ENCODE results near the gene FGGY. TPM values are rescaled to one million over a fixed set of nuclear protein-coding genes. Genes with fewer than 3 reads are reported as not detected.
A peak's percentile ranks its signal among the peaks of the same experiment; 100 is the strongest.

The FGGY gene
- total and polyA plus RNA-seq, 5 donors: 10.0 to 20.5 (median 19.9) TPM

DNA sequence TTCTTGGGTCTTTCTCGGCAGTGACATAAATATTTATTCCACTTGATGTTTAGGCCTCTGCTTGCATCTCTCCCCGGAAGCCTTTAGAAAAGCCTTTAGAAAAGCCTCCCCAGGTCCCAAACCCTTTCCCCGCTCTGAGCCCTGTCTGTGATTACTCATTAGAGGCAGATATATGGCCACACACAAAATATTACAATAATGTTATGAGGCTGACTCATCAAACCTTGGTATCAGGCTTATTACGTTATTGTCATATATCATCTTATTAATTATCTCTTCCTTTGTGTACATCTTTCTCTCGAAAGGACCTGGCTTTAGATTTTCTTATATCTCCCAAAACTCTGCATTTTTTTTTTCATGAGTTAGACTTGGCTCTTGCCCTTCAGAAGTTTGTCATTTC lies 69.5 kb downstream of the FGGY start:
- no peak overlapping the region for H3K27ac ChIP-seq (ENCODE audit: low read length)
- H3K27me3 ChIP-seq (ENCODE audit: control insufficient read depth, insufficient read depth): no peaks in the 10 kb centered on the region
- peaks cover 4% of the 10 kb centered on the region for H3K4me1 ChIP-seq (ENCODE audit: control insufficient read depth, insufficient read depth, low read length)
- ATAC-seq (no peak), DNase-seq (no peak)
- WGBS: 91% methylated on average over 5 of the region's 5 CpGs
- H3K4me3 ChIP-seq (ENCODE audit: low read length): no peak overlapping the region
- intact Hi-C loops (cut with DNase I): no loop called here
- no peaks in the 10 kb centered on the region for H3K9me3 ChIP-seq (ENCODE audit: control insufficient read depth, low read length)

- peak; percentile 98 for ATAC-seq
- Histone ChIP-seq H3K9me3 (ENCODE audit: control insufficient read depth, low read length) (no peaks in the 10 kb centered on the region), H3K27me3 (ENCODE audit: control insufficient read depth, insufficient read depth) (no peaks in the 10 kb centered on the region), H3K4me1 (ENCODE audit: control insufficient read depth, insufficient read depth, low read length) (peaks cover 4% of the 10 kb centered on the region), H3K4me3 (ENCODE audit: low read length) (no peak overlapping the region), H3K27ac (ENCODE audit: low read length) (peak overlapping the region; percentile 98)
- WGBS: 46% methylated on average over 6 of the region's 6 CpGs
- DNase-seq: peak; percentile 76 to 92 (median 86)
- intact Hi-C loops (cut with DNase I): no loop called here
These were observed 70.6 kb downstream of the FGGY start for GRCh38 chr1:59367301-59368007.

- 67% methylated on average over 5 of the region's 5 CpGs for WGBS
- ATAC-seq: peak in 1 of 2 donors; percentile 42
- H3K27me3 ChIP-seq (ENCODE audit: control insufficient read depth, insufficient read depth): no peaks in the 10 kb centered on the region
- no peak for DNase-seq
- intact Hi-C loops (cut with DNase I): no loop called here
- H3K9me3 ChIP-seq (ENCODE audit: control insufficient read depth, low read length): no peaks in the 10 kb centered on the region
- no peak overlapping the region for H3K4me3 ChIP-seq (ENCODE audit: low read length)
- peaks cover 4% of the 10 kb centered on the region for H3K4me1 ChIP-seq (ENCODE audit: control insufficient read depth, insufficient read depth, low read length)
- H3K27ac ChIP-seq (ENCODE audit: low read length): peak overlapping the region; percentile 75
These were observed 71.2 kb downstream of the FGGY start for GRCh38 chr1:59368008-59368670.

- H3K27ac ChIP-seq (ENCODE audit: low read length): no peak overlapping the region
- WGBS: 71% methylated on average over 6 of the region's 6 CpGs
- intact Hi-C loops (cut with DNase I): no loop called here
- H3K9me3 ChIP-seq (ENCODE audit: control insufficient read depth, low read length): no peaks in the 10 kb centered on the region
- H3K27me3 ChIP-seq (ENCODE audit: control insufficient read depth, insufficient read depth): no peaks in the 10 kb centered on the region
- peak in 1 of 2 donors; percentile 31 for ATAC-seq
- peaks cover 3% of the 10 kb centered on the region for H3K4me1 ChIP-seq (ENCODE audit: control insufficient read depth, insufficient read depth, low read length)
- DNase-seq: no peak
- H3K4me3 ChIP-seq (ENCODE audit: low read length): no peak overlapping the region
These were observed 78.7 kb downstream of the FGGY start for GRCh38 chr1:59375321-59376220.

DNA sequence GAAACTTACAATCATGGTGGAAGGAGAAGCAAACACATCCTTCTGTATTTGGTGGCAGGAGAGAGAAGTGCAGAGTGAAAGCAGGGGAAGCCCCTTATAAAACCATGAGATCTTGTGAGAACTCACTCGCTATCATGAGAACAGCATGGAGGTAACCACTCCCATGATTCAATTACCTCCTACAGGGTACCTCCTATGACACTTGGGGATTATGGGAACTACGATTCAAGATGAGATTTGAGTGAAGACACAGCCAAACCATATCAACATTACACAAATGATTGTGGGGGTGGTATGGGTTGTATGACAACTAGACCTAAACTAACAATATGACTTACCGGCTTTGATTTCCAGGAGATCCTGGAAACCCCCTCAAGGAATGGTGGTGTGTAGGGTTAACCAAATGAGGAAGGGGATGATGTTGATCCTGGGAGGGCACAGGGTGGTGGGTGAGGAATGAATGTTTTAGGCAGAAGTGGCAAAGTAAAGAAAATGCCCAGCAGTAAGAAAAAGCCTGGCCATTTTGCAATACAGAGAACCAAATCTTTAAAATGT lies 80.5 kb downstream of the FGGY start:
- Histone ChIP-seq H3K27me3 (ENCODE audit: control insufficient read depth, insufficient read depth) (no peaks in the 10 kb centered on the region), H3K4me1 (ENCODE audit: control insufficient read depth, insufficient read depth, low read length) (peaks cover 3% of the 10 kb centered on the region), H3K4me3 (ENCODE audit: low read length) (no peak overlapping the region), H3K9me3 (ENCODE audit: control insufficient read depth, low read length) (no peaks in the 10 kb centered on the region), H3K27ac (ENCODE audit: low read length) (no peak overlapping the region)
- intact Hi-C loops (cut with DNase I): no loop called here
- no peak for DNase-seq
- ATAC-seq: no peak
- WGBS: 97% methylated on average over 3 of the region's 3 CpGs

GRCh38 chr1:59378621-59379370 lies 81.9 kb downstream of the FGGY start:
- DNase-seq (no peak), ATAC-seq (no peak)
- Histone ChIP-seq H3K27me3 (ENCODE audit: control insufficient read depth, insufficient read depth) (no peaks in the 10 kb centered on the region), H3K9me3 (ENCODE audit: control insufficient read depth, low read length) (no peaks in the 10 kb centered on the region), H3K4me3 (ENCODE audit: low read length) (no peak overlapping the region), H3K4me1 (ENCODE audit: control insufficient read depth, insufficient read depth, low read length) (peaks cover 3% of the 10 kb centered on the region), H3K27ac (ENCODE audit: low read length) (no peak overlapping the region)
- 87% methylated on average over 7 of the region's 7 CpGs for WGBS
- intact Hi-C loops (cut with DNase I): no loop called here

- intact Hi-C loops (cut with DNase I): no loop called here
- peaks cover 3% of the 10 kb centered on the region for H3K4me1 ChIP-seq (ENCODE audit: control insufficient read depth, insufficient read depth, low read length)
- ATAC-seq (no peak), DNase-seq (no peak)
- no peaks in the 10 kb centered on the region for H3K27me3 ChIP-seq (ENCODE audit: control insufficient read depth, insufficient read depth)
- H3K9me3 ChIP-seq (ENCODE audit: control insufficient read depth, low read length): no peaks in the 10 kb centered on the region
- no peak overlapping the region for H3K4me3 ChIP-seq (ENCODE audit: low read length)
- H3K27ac ChIP-seq (ENCODE audit: low read length): no peak overlapping the region
These were observed 82.5 kb downstream of the FGGY start for GRCh38 chr1:59379371-59379728.

GRCh38 chr1:59383963-59384362 lies 87.1 kb downstream of the FGGY start:
- intact Hi-C loops (cut with DNase I): no loop called here
- Histone ChIP-seq H3K4me3 (ENCODE audit: low read length) (no peak overlapping the region), H3K27me3 (ENCODE audit: control insufficient read depth, insufficient read depth) (no peaks in the 10 kb centered on the region), H3K4me1 (ENCODE audit: control insufficient read depth, insufficient read depth, low read length) (no peaks in the 10 kb centered on the region), H3K9me3 (ENCODE audit: control insufficient read depth, low read length) (no peaks in the 10 kb centered on the region), H3K27ac (ENCODE audit: low read length) (no peak overlapping the region)
- WGBS: 81% methylated on average over 3 of the region's 3 CpGs
- DNase-seq (no peak), ATAC-seq (no peak)

- Histone ChIP-seq H3K9me3 (ENCODE audit: control insufficient read depth, low read length) (no peaks in the 10 kb centered on the region), H3K4me1 (ENCODE audit: control insufficient read depth, insufficient read depth, low read length) (no peaks in the 10 kb centered on the region), H3K27ac (ENCODE audit: low read length) (no peak overlapping the region), H3K27me3 (ENCODE audit: control insufficient read depth, insufficient read depth) (no peaks in the 10 kb centered on the region), H3K4me3 (ENCODE audit: low read length) (no peak overlapping the region)
- DNase-seq: no peak
- intact Hi-C loops (cut with DNase I): no loop called here
- no peak for ATAC-seq
- WGBS: 63% methylated on average over 1 of the region's 1 CpG
These were observed 87.5 kb downstream of the FGGY start for GRCh38 chr1:59384443-59384842.

GRCh38 chr1:59388191-59388590 lies 91.3 kb downstream of the FGGY start:
- ATAC-seq: no peak
- no peak for DNase-seq
- Histone ChIP-seq H3K27ac (ENCODE audit: low read length) (no peak overlapping the region), H3K27me3 (ENCODE audit: control insufficient read depth, insufficient read depth) (no peaks in the 10 kb centered on the region), H3K9me3 (ENCODE audit: control insufficient read depth, low read length) (no peaks in the 10 kb centered on the region), H3K4me3 (ENCODE audit: low read length) (no peak overlapping the region), H3K4me1 (ENCODE audit: control insufficient read depth, insufficient read depth, low read length) (peaks cover 1% of the 10 kb centered on the region)
- intact Hi-C loops (cut with DNase I): no loop called here
- 85% methylated on average over 3 of the region's 3 CpGs for WGBS

All from right cardiac atrium (tissue), 5 donors.